Measurements from ENCODE around the gene HCN3. TPM values are rescaled to one million over a fixed set of nuclear protein-coding genes. Genes with fewer than 3 reads are reported as not detected.
A peak's percentile ranks its signal among the peaks of the same experiment; 100 is the strongest.

Gene HCN3
- total and polyA plus RNA-seq, 2 of the 13 experiments (the other 11 are each of a cell fraction or from before 2014, with no cell fraction given), result 2.4 to 10.2 TPM

GRCh38 chr1:155273343-155274245 lies 3.7 kb upstream of the HCN3 start, which contains the start of gene CLK2 (continued):
- TF ChIP-seq MATR3 (CRISPR knock-in tag; IDR thresholded peaks at IDR 0.05) (no peak), ZNF652 (CRISPR knock-in tag; IDR thresholded peaks at IDR 0.05; ENCODE audit: borderline replicate concordance, low read depth) (peak; percentile 51; the same call in 1 of the 2 replicates), ZNF558 (CRISPR knock-in tag; IDR thresholded peaks at IDR 0.05; ENCODE audit: borderline replicate concordance) (no peak), ATF4 (CRISPR knock-in tag; IDR thresholded peaks at IDR 0.05) (peak in 1 of 2 experiments; percentile 37; a peak in 1 of 4 replicates), ZNF280D (CRISPR knock-in tag; IDR thresholded peaks at IDR 0.05) (no peak), KDM6A (CRISPR knock-in tag; IDR thresholded peaks at IDR 0.05; ENCODE audit: low read depth) (no peak), ZNF317 (CRISPR knock-in tag; IDR thresholded peaks at IDR 0.05) (no peak), ZNF770 (CRISPR knock-in tag; IDR thresholded peaks at IDR 0.05) (peak; percentile 65), KDM4B (CRISPR knock-in tag; IDR thresholded peaks at IDR 0.05) (0 out of 2 replicates have a peak, but pooled peaks have one; percentile 20), ZNF367 (CRISPR knock-in tag; IDR thresholded peaks at IDR 0.05; ENCODE audit: borderline replicate concordance) (no peak), NFE2L2 (IDR thresholded peaks at IDR 0.05; ENCODE audit: low read length) (no peak), RERE (CRISPR knock-in tag; IDR thresholded peaks at IDR 0.05; ENCODE audit: low read depth) (no peak)
- TF ChIP-seq, protein P1, sequence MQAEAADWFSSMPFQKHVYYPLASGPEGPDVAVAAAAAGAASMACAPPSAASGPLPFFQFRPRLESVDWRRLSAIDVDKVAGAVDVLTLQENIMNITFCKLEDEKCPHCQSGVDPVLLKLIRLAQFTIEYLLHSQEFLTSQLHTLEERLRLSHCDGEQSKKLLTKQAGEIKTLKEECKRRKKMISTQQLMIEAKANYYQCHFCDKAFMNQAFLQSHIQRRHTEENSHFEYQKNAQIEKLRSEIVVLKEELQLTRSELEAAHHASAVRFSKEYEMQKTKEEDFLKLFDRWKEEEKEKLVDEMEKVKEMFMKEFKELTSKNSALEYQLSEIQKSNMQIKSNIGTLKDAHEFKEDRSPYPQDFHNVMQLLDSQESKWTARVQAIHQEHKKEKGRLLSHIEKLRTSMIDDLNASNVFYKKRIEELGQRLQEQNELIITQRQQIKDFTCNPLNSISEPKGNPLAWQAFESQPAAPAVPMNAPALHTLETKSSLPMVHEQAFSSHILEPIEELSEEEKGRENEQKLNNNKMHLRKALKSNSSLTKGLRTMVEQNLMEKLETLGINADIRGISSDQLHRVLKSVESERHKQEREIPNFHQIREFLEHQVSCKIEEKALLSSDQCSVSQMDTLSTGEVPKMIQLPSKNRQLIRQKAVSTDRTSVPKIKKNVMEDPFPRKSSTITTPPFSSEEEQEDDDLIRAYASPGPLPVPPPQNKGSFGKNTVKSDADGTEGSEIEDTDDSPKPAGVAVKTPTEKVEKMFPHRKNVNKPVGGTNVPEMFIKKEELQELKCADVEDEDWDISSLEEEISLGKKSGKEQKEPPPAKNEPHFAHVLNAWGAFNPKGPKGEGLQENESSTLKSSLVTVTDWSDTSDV (CRISPR knock-in tag; IDR thresholded peaks at IDR 0.05), result no peak; the same call in 1 of the 2 replicates
